PC-3 (cell line): ENCODE data around the gene MIPOL1.

Experiments used
- EZH2 ChIP-seq: fragments of 300-600 bp; sonication (generic); IDR thresholded peaks from one replicate; pipeline ENCODE4 v1.6.1; 2017; ENCODE audit warnings: antibody characterized with exemption, mild to moderate bottlenecking, low read length; ENCODE audit not compliant: unreplicated experiment
- TF ChIP-seq, protein P1 (sequence below): fragments of 300-600 bp; sonication (generic); conservative IDR thresholded peaks from 2 replicates; pipeline ENCODE4 v1.5.1; 2017; ENCODE audit warnings: antibody characterized with exemption, low read depth, mild to moderate bottlenecking, low read length

DNA sequence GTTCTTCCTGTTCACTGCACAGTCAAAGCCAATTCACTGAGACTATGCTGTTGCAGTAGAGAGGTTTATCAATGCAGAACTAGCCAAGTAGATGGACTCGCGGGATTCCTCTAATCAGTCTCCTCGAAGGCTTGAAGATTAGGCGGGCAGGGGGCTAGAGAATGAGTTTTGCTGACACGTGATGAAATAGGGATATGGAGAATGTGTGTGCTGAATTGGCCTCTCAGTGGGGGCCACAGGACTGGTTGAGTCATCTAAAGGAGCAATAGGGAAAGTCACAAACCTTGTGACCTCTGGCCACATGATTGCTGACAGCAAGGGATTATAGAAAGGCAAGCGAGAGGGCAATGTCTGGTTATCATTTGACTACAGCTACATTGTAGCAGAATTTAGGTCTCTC, 12.7 kb downstream of the MIPOL1 start:
- TF ChIP-seq EZH2: no peak
- TF ChIP-seq, protein P1, sequence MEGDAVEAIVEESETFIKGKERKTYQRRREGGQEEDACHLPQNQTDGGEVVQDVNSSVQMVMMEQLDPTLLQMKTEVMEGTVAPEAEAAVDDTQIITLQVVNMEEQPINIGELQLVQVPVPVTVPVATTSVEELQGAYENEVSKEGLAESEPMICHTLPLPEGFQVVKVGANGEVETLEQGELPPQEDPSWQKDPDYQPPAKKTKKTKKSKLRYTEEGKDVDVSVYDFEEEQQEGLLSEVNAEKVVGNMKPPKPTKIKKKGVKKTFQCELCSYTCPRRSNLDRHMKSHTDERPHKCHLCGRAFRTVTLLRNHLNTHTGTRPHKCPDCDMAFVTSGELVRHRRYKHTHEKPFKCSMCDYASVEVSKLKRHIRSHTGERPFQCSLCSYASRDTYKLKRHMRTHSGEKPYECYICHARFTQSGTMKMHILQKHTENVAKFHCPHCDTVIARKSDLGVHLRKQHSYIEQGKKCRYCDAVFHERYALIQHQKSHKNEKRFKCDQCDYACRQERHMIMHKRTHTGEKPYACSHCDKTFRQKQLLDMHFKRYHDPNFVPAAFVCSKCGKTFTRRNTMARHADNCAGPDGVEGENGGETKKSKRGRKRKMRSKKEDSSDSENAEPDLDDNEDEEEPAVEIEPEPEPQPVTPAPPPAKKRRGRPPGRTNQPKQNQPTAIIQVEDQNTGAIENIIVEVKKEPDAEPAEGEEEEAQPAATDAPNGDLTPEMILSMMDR: no peak
